Ureter (tissue), 1 donor: Measurements from ENCODE around the gene SMAD2. TPM values are rescaled to one million over a fixed set of nuclear protein-coding genes. Genes with fewer than 3 reads are reported as not detected.
"Not testable (repeated sequence)": the region's sequence is repeated elsewhere in the genome, so short reads cannot be mapped to it uniquely, and the experiment has no call there.

Source experiments
- DNase-seq: peaks from one replicate; pipeline ENCODE4 v3.0.0-alpha.2; 2020; ENCODE audit warnings: low spot score
- total RNA-seq: library from RNA; stranded (reverse); gene quantifications from one replicate; pipeline ENCODE4 v1.2.4, GENCODE V29; 2023
- donor health status: DM: yes; HTN: yes; CAD: no.

The SMAD2 gene
- total RNA-seq, 1 donor from 2014 or later = 128 TPM

DNA sequence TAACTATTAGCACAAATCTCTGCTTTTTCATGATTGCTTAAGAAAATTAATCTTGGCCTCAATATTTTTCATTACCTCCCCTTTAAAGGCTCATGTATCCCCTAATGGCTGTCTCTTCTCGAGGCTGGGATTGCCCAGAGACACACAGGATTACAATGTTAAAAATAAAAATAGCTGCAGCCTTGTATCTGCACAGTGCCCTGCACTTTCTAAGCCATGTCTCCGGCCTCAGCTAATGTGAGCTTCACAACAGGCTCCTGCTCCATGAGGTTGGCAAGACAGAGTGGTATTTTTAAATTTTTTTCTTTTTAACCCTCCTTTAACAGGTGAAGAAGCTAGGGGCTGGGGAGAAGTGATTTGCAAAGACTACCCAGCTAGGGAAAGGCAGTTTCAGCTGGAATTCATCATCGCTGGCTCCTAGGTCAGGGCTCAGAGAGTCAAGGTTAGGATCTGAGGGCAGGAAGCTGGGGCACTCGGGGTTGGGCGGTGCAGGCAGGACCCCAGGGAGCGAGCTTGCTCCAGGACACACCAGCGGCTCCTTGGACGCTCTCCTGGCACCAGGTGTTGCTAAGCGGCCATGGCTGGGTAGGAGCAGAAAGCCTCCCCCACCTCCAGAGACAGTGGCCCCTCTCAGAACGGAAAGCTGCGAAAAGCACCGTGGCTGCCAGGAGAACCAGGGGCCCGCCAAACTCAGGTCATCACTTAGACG lies 135.6 kb downstream of the SMAD2 start:
- DNase-seq = no peak

DNA sequence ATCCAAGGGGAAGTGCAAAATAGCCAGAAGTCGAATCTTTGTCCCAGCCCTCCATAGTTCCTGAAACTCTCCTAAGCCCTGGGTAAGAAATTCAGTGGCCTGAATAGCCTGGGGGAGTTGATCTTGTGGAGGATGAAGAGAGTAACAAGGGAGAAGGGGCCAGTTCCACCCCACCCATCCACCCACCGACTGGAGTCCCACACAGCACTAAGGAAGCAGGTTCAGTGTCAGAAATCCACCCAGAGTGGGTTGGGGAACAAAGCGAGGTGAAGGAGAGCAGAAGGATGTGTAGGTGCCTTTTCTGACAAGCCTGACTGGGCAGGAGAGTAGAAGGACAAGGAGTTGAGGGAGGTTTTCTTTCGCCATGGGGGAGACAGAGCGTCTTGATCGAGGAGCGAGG lies 136.8 kb downstream of the SMAD2 start:
- no peak for DNase-seq

DNA sequence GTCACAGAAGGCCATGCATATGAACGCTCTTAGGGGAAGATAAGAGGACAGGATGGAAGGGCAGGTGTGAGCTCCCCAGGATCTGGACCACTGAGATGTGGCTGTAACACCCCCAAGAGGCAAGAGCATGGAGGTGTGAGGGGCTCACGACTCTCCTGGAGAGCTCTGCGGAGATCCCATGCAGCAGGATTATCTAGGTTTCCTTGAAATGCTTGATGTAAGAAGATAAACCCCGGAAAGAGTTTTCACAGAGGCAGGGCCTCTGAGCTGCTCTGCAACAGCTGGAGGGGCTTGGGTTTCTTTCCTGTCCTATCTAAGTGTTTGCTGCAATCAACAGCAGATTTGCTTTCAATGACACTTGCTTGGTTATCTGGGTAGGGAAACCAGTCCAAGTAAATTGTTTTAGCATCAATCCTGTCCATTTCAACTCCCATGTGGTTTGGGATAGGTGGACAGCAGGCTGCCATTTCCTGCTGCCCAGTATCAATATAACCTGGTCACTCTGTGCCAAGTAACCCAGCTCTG lies 138.9 kb downstream of the SMAD2 start:
- no peak for DNase-seq

DNA sequence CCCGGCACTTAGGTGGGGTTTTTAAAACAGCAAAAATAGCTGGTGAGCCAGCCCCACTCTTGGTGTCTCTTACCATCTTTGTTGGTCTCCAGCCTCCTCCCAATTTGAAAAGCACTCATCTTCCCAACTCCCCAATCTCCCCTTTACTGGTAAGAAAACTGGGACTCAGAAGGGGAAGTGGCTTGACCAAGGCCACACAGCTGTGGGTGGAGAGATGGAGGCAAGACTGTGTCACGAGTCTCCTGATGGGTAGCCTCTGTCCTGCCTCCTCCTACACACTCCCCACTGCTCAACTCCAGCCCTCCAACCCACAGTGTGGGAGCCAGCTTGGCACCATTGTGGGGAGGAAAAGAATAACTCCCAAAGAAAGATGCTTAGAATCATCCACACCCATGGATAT lies 140.4 kb downstream of the SMAD2 start:
- DNase-seq = no peak

DNA sequence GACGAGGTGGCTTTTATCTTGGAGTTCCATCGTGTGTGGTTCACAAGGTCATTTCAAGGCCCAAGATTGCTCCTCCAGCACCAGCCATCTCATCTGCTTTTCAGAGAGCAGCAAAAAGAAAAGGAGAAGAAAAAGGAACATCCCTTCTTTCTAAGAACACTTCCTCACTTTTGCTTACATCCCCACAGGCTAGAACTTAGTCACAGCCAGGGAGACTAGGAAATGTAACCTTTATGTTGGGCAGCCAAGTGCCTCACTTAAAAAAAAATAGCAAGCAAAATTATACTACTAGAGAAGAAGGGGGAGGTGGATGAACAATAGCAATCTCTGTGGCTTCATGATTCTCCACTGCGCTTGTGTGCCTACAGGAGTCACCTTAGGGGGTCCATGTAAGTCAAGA lies 141.8 kb downstream of the SMAD2 start:
- DNase-seq = no peak

DNA sequence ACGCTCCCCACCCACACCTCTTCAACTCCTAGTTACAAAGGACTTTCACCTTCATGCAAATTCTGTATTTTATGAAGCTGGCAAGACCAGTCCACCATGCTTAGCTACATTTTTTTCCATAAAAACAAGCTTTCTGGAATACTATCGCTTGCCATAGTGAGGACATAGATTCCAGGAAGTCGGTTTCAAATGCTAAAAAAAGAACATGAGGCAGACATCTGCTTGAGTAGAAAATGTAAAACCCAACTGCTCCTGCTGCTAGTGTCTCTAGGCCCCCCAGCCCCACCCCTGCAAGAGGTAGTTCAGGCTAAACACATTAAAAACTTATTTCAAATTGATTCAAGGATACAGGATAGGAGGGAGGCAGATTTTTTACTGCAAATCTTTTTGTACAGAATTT lies 148.9 kb downstream of the SMAD2 start:
- DNase-seq = no peak

DNA sequence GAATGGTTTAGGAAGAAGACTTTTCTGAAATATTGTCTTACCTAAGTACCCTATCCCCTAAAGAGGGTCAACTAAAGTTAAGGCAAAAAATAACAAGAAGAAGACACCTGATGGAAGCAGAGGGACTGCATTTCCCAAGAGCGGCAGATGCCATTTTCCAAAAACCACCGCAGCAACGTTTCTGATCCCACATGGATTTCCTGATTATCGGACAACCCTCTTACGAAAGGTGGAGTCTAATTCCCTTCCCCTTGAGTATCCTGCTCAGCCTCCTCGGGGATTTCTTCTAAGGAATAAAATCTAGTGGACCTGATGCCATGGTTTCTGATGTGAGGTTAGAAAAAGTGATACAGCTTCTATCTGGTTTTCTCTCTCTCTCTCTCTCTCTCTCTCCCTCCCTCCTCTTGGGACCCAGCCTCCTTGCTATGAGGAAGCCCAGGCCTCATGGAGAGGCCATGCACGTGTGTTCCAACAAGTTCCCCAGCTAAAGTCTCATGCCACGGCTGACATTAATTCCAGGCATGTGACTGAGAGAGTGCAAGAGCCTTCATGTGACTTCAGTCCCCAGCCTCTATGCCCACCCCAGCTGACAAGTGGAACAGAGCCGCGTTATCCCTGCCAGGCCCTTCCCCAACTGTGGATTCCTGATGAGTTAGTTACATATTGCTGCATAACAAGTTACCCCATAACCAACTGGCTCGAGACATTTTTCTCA lies 150.3 kb downstream of the SMAD2 start:
- no peak for DNase-seq

DNA sequence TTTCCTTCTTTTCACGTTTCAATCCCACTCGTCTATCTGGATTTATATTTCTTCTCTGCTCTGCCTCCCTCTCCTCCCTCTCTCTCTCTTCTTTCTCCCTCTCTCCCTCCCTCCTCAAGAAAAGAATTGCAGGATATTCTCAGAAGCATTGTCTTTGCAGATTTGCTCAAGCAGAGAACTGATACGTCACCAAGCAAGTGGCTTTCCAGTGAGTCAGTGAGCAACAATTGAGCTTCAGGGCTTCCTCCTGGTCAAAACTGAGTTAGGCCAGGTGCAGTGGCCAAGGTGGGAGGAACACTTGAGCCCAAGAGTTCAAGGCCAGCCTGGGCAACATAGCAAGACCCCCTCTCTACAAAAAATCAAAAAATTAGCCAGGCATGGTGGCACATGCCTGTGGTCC lies 151.1 kb downstream of the SMAD2 start:
- no peak for DNase-seq

DNA sequence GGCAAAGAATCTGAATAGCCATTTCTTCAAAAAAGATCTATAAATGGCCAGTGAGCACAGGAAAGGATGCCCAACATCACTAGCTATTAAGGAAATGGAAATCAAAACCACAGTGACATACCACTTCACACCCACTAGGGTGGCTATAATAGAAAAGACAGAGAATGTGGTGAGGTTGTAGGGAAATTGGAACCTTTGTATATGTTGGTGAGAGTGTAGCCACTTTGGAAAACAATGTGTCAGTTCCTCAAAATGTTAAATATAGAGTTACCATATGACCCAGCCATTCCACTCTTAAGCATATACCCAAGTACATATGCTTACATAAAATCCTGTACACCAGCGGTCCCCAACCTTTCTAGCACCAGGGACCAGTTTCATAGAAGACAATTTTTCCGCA lies 152.8 kb downstream of the SMAD2 start:
- DNase-seq = no peak

DNA sequence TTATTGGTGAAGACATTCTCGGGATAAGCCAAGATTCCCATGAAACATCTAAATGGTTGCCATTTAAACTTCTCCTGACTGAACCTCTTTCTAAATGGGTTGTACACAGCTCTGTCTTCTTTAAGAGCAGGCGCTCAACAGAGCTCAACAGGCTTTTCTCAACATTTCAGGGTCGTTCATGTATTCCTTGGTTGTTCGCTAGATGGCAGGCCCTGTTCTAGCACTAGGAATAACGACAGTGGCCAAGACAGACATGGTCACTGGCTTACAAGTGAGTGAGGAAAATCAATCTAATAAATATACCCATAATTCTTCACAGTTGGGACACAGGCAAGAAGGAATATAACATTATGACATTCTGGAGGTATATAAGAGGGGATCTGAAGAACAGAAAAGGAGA lies 154.5 kb downstream of the SMAD2 start:
- DNase-seq = no peak

DNA sequence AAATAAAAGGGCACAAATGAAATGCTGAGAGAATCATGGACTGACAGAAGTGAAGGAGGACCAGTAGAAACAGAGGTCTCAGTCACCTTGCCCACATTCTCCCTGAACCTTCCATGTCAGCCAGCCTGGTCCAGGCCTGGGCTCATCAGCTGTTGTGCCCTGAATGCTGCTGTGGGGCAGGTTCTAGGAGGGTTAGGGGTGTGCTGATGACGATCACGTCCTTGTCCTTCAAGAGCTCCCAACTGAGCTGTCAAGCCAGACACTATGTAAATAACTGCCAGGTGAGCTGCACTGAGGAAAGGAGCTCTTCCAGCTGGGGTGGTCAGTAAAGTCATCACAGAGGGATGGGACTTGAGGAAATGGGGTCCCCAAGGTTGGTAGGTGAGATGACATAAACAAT lies 156.5 kb downstream of the SMAD2 start:
- no peak for DNase-seq

DNA sequence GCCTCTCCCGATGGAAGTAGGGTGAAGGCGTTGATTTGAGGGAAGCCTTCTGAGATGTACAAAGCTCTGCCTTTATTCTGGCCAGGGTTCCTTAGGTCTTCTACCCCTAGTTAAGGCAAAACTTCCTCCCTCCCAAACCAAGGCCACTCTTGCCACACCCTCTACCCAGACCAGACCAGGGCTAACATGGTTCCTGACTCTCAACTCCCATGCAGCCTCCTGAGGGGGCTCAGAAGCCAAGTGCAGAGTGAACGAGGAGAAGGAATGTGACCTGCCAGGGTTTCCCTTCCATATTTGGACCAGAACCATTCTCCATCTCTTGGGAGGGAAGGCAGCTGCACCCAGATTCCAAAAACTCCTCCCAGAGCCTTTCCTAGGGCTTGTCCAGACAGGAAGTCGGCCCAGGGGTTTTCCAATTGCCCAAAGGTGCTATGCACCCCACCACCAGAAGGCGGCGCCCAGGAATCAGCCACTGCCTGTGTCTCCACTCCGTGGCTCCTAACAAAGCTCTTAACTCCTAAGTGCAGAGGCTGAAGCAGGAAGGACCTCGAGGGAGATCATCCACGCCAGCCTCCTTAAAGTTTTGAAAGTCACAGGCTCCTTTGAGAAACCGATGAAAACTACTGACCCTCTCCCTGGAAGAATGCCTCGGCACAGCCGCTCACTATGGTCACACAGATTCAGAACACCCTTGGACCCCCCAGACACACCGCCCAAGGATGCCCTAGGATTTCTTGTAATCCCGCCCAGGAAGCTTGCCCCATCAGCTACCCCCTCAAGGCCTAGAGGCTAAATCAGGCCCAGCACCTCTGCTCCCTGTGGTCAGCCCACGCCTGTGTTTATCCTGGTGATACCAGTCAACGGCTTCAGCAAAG lies 157.8 kb downstream of the SMAD2 start:
- DNase-seq = no peak

DNA sequence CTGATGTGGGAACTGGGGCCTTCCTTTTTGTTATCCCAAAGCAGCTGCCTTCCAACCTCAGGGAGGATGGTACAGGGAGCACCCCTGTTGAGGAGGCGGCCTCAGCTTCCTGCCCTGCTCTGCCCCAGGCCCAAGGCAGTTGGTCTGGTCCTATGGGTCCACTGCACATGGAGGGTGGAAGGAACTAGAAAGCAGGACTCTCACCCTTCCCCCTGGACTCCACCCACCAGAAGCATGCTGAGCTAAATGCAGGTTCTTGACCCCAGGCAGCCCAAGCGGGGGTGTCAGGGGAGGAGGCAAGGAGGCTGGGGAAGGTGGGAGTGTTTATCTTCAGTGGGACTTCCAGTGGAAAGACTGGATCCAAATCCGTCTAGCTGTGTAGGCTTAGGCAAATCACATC lies 158.5 kb downstream of the SMAD2 start:
- DNase-seq = no peak

DNA sequence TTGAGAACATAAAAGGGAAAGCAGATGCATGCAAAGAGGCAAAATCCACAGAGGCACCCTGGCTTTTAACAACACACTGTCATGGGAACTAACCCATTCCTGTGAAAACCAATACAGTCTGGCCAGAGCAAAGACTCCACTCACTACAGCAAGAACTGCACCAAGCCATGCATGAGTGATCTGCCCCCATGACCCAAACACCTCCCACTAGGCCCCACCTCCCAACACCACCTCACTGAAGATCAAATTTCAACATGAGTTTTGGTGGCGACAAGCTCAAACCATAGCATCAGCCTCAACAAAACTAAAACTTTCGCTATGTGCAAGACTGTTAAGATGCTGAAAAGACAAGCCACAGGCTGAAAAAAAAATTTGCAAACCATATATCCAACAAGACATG lies 162.8 kb downstream of the SMAD2 start:
- no peak for DNase-seq

DNA sequence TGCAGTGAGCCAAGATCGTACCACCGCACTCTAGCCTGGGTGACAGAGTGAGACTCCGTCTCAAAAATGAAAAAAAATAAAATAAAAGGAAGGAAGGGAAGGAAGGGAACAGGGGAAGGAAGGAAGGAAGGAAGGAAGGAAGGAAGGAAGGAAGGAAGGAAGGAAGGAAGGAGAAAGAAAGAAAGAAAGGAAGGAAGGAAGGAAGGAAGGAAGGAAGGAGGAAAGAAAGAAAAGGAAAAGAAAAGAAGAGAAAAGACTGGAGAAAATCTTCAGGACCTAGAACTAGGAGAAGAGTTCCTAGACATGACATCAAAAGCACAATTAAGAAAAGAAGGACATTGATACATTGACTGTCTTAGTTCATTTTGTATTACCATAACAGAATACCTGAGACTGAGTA lies 163.3 kb downstream of the SMAD2 start:
- DNase-seq = not testable (repeated sequence)
